AG10803 (cell line): Measurements from ENCODE around the gene SPRR4.

Source experiments
- DNase-seq: peaks from one replicate; pipeline ENCODE4 v3.0.0; 2010; ENCODE audit warnings: low read depth
- H3K4me3 ChIP-seq: 2 replicates; pipeline ENCODE4 v1.5.1; 2011; ENCODE audit warnings: mild to moderate bottlenecking, low read length, control low read depth
- CTCF ChIP-seq: conservative IDR thresholded peaks from 2 replicates; pipeline ENCODE4 v1.5.1; 2011; ENCODE audit warnings: mild to moderate bottlenecking, low read length, control low read depth, inconsistent platforms

The SPRR4 gene

GRCh38 chr1:152993186-152993585 lies 22.7 kb downstream of the SPRR4 start:
- H3K4me3 ChIP-seq: no peak overlapping the region
- no peak for DNase-seq
- TF ChIP-seq CTCF: no peak

GRCh38 chr1:152995842-152996241 lies 25.4 kb downstream of the SPRR4 start:
- no peak for DNase-seq
- no peak for TF ChIP-seq CTCF
- no peak overlapping the region for H3K4me3 ChIP-seq

GRCh38 chr1:152996633-152997400 lies 26.4 kb downstream of the SPRR4 start:
- DNase-seq: no peak
- no peak for TF ChIP-seq CTCF
- no peak overlapping the region for H3K4me3 ChIP-seq

- H3K4me3 ChIP-seq: no peak overlapping the region
- no peak for TF ChIP-seq CTCF
- no peak for DNase-seq
Measured at GRCh38 chr1:152997901-152998300, 27.5 kb downstream of the SPRR4 start.

- H3K4me3 ChIP-seq: no peak overlapping the region
- no peak for DNase-seq
- no peak for TF ChIP-seq CTCF
Measured at GRCh38 chr1:152998476-152998875, 28.0 kb downstream of the SPRR4 start.

GRCh38 chr1:152999818-153000217 lies 29.4 kb downstream of the SPRR4 start:
- TF ChIP-seq CTCF: no peak
- DNase-seq: no peak
- H3K4me3 ChIP-seq: no peak overlapping the region

- TF ChIP-seq CTCF: no peak
- H3K4me3 ChIP-seq: no peak overlapping the region
- DNase-seq: no peak
Measured at GRCh38 chr1:153000294-153000693, 29.8 kb downstream of the SPRR4 start.
